ENCODE results near the gene CD1E. TPM values are rescaled to one million over a fixed set of nuclear protein-coding genes. Genes with fewer than 3 reads are reported as not detected.

CD1E gene
- total RNA-seq, 3 donors from 2014 or later, result 0.64 to 1.2 TPM; not detected in 1

DNA sequence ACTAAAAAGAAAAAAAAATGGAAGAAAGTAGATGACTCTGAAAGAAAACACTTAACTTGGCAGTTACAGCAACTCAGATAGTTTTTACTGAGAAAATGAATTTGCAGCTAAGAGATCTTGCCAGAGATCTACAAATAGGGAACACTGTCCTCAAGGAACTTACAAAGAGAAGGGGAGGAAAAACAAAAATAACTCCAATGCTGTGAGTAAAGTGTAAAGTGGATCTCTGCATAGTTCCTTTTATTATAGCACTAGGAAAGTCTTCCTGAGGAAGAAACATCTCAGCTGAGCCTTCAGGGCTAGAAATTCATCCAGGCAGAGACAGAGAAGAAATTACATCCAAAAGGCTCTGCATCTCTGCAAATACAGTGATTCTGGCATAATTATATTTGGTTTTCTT, 26.2 kb upstream of the CD1E start:
- Histone ChIP-seq H3K4me3 (no peak overlapping the region), H3K9me3 (peaks cover 6 to 8% of the 10 kb centered on the region in 2 donors), H3K4me1 (no peaks in the 10 kb centered on the region), H3K27me3 (no peaks in the 10 kb centered on the region), H3K36me3 (no peaks in the 10 kb centered on the region), H3K27ac (no peak overlapping the region)
- intact Hi-C loops (cut with DNase I; ENCODE audit: low total_unique reads), result no loop called here
- DNase-seq (ENCODE audit: low spot score in 2 of 2), result no peak
- TF ChIP-seq POLR2A (IDR thresholded peaks at IDR 0.05), result no peak
- TF ChIP-seq, protein P1, sequence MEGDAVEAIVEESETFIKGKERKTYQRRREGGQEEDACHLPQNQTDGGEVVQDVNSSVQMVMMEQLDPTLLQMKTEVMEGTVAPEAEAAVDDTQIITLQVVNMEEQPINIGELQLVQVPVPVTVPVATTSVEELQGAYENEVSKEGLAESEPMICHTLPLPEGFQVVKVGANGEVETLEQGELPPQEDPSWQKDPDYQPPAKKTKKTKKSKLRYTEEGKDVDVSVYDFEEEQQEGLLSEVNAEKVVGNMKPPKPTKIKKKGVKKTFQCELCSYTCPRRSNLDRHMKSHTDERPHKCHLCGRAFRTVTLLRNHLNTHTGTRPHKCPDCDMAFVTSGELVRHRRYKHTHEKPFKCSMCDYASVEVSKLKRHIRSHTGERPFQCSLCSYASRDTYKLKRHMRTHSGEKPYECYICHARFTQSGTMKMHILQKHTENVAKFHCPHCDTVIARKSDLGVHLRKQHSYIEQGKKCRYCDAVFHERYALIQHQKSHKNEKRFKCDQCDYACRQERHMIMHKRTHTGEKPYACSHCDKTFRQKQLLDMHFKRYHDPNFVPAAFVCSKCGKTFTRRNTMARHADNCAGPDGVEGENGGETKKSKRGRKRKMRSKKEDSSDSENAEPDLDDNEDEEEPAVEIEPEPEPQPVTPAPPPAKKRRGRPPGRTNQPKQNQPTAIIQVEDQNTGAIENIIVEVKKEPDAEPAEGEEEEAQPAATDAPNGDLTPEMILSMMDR (IDR thresholded peaks at IDR 0.05), result no peak
- no peak for TF ChIP-seq POLR2AphosphoS5 (IDR thresholded peaks at IDR 0.05)

DNA sequence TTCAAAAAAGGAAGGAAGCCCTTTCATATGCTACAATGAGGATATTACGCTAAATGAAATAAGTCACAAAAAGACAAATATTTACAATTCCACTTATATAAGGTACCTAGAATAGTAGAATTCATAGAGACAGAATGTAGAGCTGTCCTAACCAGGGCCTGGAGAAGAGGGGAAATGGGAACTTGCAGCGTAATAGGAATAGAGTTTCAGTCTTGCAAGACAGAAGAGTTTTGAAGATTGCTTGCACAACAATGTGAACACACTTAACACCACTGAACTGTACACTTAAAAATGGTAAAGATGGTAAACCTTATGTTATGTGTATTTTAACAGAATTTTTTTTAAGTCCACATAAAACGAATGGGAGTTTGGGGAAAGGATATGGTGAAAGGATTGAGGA, 25.3 kb upstream of the CD1E start:
- Histone ChIP-seq H3K4me3 (no peak overlapping the region), H3K27me3 (no peaks in the 10 kb centered on the region), H3K27ac (no peak overlapping the region), H3K36me3 (no peaks in the 10 kb centered on the region), H3K4me1 (no peaks in the 10 kb centered on the region), H3K9me3 (peaks cover 0 to 6% of the 10 kb centered on the region in 2 donors)
- intact Hi-C loops (cut with DNase I; ENCODE audit: low total_unique reads), result no loop called here
- TF ChIP-seq POLR2AphosphoS5 (IDR thresholded peaks at IDR 0.05), result no peak
- TF ChIP-seq, protein P1 (IDR thresholded peaks at IDR 0.05), result no peak
- TF ChIP-seq POLR2A (IDR thresholded peaks at IDR 0.05), result no peak
- DNase-seq (ENCODE audit: low spot score in 2 of 2), result no peak

DNA sequence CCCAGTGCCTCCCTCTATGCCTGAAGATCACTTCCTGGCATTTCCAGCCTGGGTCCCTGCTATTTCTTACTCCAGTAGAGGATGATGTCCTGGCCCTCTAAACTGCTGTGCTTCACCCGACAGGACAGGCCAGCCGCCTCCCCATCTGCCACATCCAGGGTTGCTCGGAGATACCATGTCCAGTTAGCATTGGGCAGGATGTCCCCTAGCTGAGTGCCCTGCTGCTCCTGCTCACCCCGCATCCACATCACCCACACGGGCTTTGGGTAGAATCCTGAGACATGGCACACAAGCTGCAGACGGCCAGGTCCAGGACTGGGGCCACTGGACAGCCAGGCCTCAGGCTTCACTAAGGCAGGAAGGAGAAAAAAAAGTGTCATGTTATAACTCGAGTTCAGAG, 24.4 kb upstream of the CD1E start:
- intact Hi-C loops (cut with DNase I; ENCODE audit: low total_unique reads), result no loop called here
- Histone ChIP-seq H3K4me1 (no peaks in the 10 kb centered on the region), H3K27ac (no peak overlapping the region), H3K4me3 (no peak overlapping the region), H3K27me3 (no peaks in the 10 kb centered on the region), H3K36me3 (no peaks in the 10 kb centered on the region), H3K9me3 (no peaks in the 10 kb centered on the region)
- TF ChIP-seq POLR2A (IDR thresholded peaks at IDR 0.05), result no peak
- no peak for TF ChIP-seq POLR2AphosphoS5 (IDR thresholded peaks at IDR 0.05)
- TF ChIP-seq, protein P1 (IDR thresholded peaks at IDR 0.05), result no peak
- no peak for DNase-seq (ENCODE audit: low spot score in 2 of 2)

DNA sequence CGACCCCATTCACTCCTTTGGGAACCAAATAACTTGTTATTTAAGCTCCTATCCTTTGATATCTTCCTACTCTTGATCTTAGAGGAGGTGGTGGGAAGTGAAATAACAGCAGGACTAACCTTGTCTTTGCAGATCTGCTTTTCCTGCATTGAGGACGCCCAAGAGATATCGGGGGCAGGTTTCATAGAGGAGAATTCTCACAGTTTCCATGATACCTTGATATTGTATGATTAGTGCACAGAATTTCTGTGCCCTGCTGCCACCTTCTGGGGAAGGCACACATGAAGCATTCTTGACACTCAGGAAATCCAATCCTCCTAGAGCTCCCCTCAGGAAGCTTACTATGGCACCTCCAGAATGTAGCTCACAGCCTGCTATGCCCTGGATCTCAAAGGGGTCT, 24.0 kb upstream of the CD1E start:
- no peak overlapping the region for H3K27ac ChIP-seq
- no peaks in the 10 kb centered on the region for H3K4me1 ChIP-seq
- no peaks in the 10 kb centered on the region for H3K27me3 ChIP-seq
- DNase-seq (ENCODE audit: low spot score in 2 of 2), result no peak
- no peaks in the 10 kb centered on the region for H3K36me3 ChIP-seq
- intact Hi-C loops (cut with DNase I; ENCODE audit: low total_unique reads), result no loop called here
- no peak overlapping the region for H3K4me3 ChIP-seq
- H3K9me3 ChIP-seq, result no peaks in the 10 kb centered on the region
- TF ChIP-seq, protein P1 (IDR thresholded peaks at IDR 0.05), result no peak
- TF ChIP-seq POLR2AphosphoS5 (IDR thresholded peaks at IDR 0.05) (no peak), POLR2A (IDR thresholded peaks at IDR 0.05) (no peak)

DNA sequence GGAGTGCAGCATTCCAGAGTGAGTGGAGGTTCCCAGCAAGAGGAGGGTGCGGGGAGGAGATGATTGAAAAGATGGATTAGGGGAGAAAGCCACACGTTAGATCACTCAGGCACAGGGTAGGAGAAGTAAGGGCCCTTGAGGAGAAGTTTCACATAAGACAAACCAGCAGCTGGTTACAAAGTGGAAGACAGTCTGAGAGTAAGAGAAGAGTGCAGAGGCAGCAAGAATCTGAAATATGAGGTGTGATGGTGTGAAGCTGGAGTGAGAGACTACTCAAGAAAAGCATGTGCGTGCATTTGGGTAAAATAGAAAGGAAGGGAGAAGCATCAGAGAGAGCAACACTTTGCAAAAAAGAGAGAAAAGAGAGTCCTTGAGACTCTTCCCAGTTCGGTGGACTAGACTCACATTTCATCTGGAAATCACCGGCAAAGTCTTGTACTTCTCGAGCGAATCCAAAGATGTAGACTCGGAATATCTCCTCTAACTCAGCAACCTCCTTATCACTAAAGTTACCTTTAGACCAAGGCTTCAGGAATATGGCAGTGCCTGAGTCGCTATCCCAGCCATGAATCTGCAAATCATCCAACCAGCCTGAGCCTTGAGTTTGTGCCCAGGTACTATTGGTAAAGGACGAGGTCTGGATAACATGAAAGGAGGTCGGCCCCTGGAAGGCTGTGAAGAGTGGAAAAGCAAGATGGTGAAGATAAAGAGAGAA, 23.1 kb upstream of the CD1E start:
- Histone ChIP-seq H3K9me3 (no peaks in the 10 kb centered on the region), H3K36me3 (no peaks in the 10 kb centered on the region), H3K4me3 (no peak overlapping the region), H3K27me3 (no peaks in the 10 kb centered on the region), H3K4me1 (no peaks in the 10 kb centered on the region), H3K27ac (no peak overlapping the region)
- TF ChIP-seq POLR2AphosphoS5 (IDR thresholded peaks at IDR 0.05) (no peak), POLR2A (IDR thresholded peaks at IDR 0.05) (no peak)
- TF ChIP-seq, protein P1 (IDR thresholded peaks at IDR 0.05), result no peak
- DNase-seq (ENCODE audit: low spot score in 2 of 2), result no peak
- intact Hi-C loops (cut with DNase I; ENCODE audit: low total_unique reads), result no loop called here
